Measurements from ENCODE around the gene LRIG3. TPM values are rescaled to one million over a fixed set of nuclear protein-coding genes. Genes with fewer than 3 reads are reported as not detected.
"Not testable (repeated sequence)": the region's sequence is repeated elsewhere in the genome, so short reads cannot be mapped to it uniquely, and the experiment has no call there.

LRIG3 gene
- total RNA-seq, 2 experiments from 2014 or later, result 0.19 TPM; not detected in 1

- intact Hi-C loops (cut with micrococcal nuclease), result no loop called here
- Mint-ChIP-seq H3K4me1 (ENCODE audit: low read depth) (peaks cover 6% of the 10 kb centered on the region), H3K36me3 (no peaks in the 10 kb centered on the region), H3K27me3 (peaks cover 23% of the 10 kb centered on the region), H3K9me3 (peaks cover 2% of the 10 kb centered on the region), H3K27ac (no peak overlapping the region), H3K4me3 (no peak overlapping the region)
- no peak for DNase-seq
- ChIA-PET CTCF (no interaction called here), POLR2A (no interaction called here)
Measured at GRCh38 chr12:58915634-58916033, 4.7 kb downstream of the LRIG3 start.

DNA sequence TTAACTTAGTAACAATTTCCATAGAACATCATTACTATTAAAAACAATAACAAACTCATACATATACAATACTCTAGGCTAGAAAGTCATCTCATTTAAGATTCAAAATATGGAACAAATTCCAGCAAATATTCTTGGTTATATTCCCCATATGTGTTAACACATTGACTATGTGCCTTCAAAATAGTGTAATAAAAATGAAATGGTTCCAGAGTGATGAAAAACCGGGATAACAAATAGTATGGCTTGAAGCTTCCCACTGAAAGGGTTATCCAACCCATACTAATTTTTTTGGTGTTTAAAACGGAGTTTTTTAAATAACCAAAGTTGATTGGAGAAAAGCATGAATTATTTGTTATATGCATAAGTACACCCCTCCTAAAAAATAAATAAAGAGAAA, 5.3 kb downstream of the LRIG3 start:
- ChIA-PET CTCF (no interaction called here), POLR2A (no interaction called here)
- no peaks in the 10 kb centered on the region for H3K36me3 Mint-ChIP-seq
- H3K4me3 Mint-ChIP-seq, result no peak overlapping the region
- H3K4me1 Mint-ChIP-seq (ENCODE audit: low read depth), result peaks cover 4% of the 10 kb centered on the region
- no peak for DNase-seq
- intact Hi-C loops (cut with micrococcal nuclease), result no loop called here
- H3K27me3 Mint-ChIP-seq, result peaks cover 18% of the 10 kb centered on the region
- no peak overlapping the region for H3K27ac Mint-ChIP-seq
- peaks cover 2% of the 10 kb centered on the region for H3K9me3 Mint-ChIP-seq

DNA sequence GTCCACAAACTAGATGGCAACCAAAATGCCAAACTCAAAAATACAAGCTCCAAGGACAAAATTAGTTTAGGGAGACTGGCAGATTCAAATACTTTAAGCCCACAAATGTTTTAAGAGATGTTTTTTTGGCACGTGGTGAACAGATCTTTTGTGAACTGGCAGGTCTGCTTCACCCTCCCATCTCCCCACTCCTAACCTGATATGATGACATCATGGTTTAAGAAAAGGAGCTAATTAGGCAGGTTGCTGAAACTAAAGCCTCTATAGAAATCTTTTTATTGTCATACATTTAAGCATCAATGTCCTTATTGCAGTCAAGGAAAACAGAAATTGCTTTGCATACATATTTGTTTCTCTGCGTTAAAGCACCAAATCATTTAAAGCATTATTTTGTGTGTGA, 5.8 kb downstream of the LRIG3 start:
- intact Hi-C loops (cut with micrococcal nuclease), result no loop called here
- Mint-ChIP-seq H3K9me3 (peaks cover 2% of the 10 kb centered on the region), H3K36me3 (no peaks in the 10 kb centered on the region), H3K4me3 (no peak overlapping the region), H3K27ac (no peak overlapping the region), H3K27me3 (peaks cover 17% of the 10 kb centered on the region), H3K4me1 (ENCODE audit: low read depth) (peaks cover 2% of the 10 kb centered on the region)
- DNase-seq, result no peak
- CTCF ChIA-PET, result no interaction called here
- POLR2A ChIA-PET, result no interaction called here

DNA sequence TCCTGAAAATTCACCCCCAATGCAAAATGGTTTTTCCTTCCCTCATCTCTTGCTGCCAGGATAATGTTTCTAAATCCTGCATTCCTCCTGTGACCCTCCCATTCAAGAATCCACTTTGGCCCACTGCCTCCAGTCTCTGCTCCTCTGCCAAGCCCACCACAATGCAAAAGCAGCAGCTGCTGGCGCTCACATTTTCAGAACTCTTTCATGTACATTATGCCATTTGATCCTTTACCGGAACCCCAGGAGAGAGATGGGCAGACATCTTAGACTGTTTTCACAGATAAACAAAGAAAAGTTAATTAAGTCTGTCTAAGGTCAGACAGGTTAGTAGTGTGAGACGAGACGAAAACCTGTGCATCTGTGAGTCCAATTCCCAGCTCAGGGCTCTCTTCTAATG, 12.9 kb downstream of the LRIG3 start:
- H3K27me3 Mint-ChIP-seq, result no peaks in the 10 kb centered on the region
- no peaks in the 10 kb centered on the region for H3K9me3 Mint-ChIP-seq
- H3K36me3 Mint-ChIP-seq, result no peaks in the 10 kb centered on the region
- H3K27ac Mint-ChIP-seq, result no peak overlapping the region
- CTCF ChIA-PET, result no interaction called here
- no peak overlapping the region for H3K4me3 Mint-ChIP-seq
- DNase-seq, result no peak
- no peaks in the 10 kb centered on the region for H3K4me1 Mint-ChIP-seq (ENCODE audit: low read depth)
- POLR2A ChIA-PET, result no interaction called here
- intact Hi-C loops (cut with micrococcal nuclease), result no loop called here

GRCh38 chr12:58906917-58907316, 13.4 kb downstream of the LRIG3 start:
- POLR2A ChIA-PET, result no interaction called here
- no peaks in the 10 kb centered on the region for H3K4me1 Mint-ChIP-seq (ENCODE audit: low read depth)
- H3K36me3 Mint-ChIP-seq, result no peaks in the 10 kb centered on the region
- no peak overlapping the region for H3K27ac Mint-ChIP-seq
- no peaks in the 10 kb centered on the region for H3K27me3 Mint-ChIP-seq
- intact Hi-C loops (cut with micrococcal nuclease), result no loop called here
- CTCF ChIA-PET, result no interaction called here
- no peak for DNase-seq
- H3K9me3 Mint-ChIP-seq, result no peaks in the 10 kb centered on the region
- H3K4me3 Mint-ChIP-seq, result no peak overlapping the region

GRCh38 chr12:58905422-58905821, 14.9 kb downstream of the LRIG3 start:
- CTCF ChIA-PET, result no interaction called here
- Mint-ChIP-seq H3K27ac (no peak overlapping the region), H3K4me3 (no peak overlapping the region), H3K9me3 (no peaks in the 10 kb centered on the region), H3K36me3 (no peaks in the 10 kb centered on the region), H3K27me3 (no peaks in the 10 kb centered on the region), H3K4me1 (ENCODE audit: low read depth) (no peaks in the 10 kb centered on the region)
- DNase-seq, result no peak
- intact Hi-C loops (cut with micrococcal nuclease), result no loop called here
- POLR2A ChIA-PET, result no interaction called here

DNA sequence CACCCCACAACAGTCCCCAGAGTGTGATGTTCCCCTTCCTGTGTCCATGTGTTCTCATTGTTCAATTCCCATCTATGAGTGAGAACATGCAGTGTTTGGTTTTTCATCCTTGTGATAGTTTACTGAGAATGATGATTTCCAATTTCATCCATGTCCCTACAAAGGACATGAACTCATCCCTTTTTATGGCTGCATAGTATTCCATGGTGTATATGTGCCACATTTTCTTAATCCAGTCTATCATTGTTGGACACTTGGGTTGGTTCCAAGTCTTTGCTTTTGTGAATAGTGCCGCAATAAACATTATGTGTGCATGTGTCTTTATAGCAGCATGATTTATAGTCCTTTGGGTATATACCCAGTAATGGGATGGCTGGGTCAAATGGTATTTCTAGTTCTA, 17.6 kb downstream of the LRIG3 start:
- intact Hi-C loops (cut with micrococcal nuclease); H3K36me3 Mint-ChIP-seq; POLR2A ChIA-PET; H3K4me1 Mint-ChIP-seq (ENCODE audit: low read depth); DNase-seq; H3K27me3 Mint-ChIP-seq; H3K4me3 Mint-ChIP-seq; H3K9me3 Mint-ChIP-seq; H3K27ac Mint-ChIP-seq; CTCF ChIA-PET: not testable (repeated sequence)

GRCh38 chr12:58901664-58902063, 18.6 kb downstream of the LRIG3 start:
- intact Hi-C loops (cut with micrococcal nuclease), result no loop called here
- CTCF ChIA-PET, result interaction anchor here (0.7 kb wide), 1 partner anchor 240 kb away, joined by 3 read pairs; no protein-coding TSS in a partner anchor
- H3K36me3 Mint-ChIP-seq, result no peaks in the 10 kb centered on the region
- POLR2A ChIA-PET, result no interaction called here
- H3K4me1 Mint-ChIP-seq (ENCODE audit: low read depth), result no peaks in the 10 kb centered on the region
- no peaks in the 10 kb centered on the region for H3K9me3 Mint-ChIP-seq
- no peak for DNase-seq
- no peaks in the 10 kb centered on the region for H3K27me3 Mint-ChIP-seq
- H3K4me3 Mint-ChIP-seq, result no peak overlapping the region
- H3K27ac Mint-ChIP-seq, result no peak overlapping the region

DNA sequence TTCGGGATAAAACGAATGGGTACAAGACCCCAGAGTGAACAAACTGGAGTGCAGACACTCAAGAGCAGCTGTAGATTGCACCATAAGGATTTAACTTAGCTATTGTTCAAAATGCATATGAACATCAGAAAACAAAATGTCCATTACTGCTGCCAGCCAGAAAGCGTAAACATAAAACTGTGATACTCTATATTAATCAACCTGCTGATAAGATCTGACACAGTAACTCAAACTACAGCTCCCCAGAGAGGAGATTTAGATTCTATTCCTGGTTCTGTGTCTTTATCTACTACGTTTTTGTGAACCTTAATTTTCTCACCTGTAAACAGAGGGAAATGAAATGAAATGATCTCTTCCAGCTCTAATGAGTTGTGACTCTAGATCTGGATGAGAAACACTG, 22.3 kb downstream of the LRIG3 start:
- intact Hi-C loops (cut with micrococcal nuclease), result no loop called here
- POLR2A ChIA-PET, result no interaction called here
- no peak for DNase-seq
- H3K9me3 Mint-ChIP-seq, result no peaks in the 10 kb centered on the region
- H3K4me3 Mint-ChIP-seq, result no peak overlapping the region
- H3K4me1 Mint-ChIP-seq (ENCODE audit: low read depth), result no peaks in the 10 kb centered on the region
- H3K36me3 Mint-ChIP-seq, result no peaks in the 10 kb centered on the region
- H3K27ac Mint-ChIP-seq, result no peak overlapping the region
- CTCF ChIA-PET, result no interaction called here
- H3K27me3 Mint-ChIP-seq, result no peaks in the 10 kb centered on the region

DNA sequence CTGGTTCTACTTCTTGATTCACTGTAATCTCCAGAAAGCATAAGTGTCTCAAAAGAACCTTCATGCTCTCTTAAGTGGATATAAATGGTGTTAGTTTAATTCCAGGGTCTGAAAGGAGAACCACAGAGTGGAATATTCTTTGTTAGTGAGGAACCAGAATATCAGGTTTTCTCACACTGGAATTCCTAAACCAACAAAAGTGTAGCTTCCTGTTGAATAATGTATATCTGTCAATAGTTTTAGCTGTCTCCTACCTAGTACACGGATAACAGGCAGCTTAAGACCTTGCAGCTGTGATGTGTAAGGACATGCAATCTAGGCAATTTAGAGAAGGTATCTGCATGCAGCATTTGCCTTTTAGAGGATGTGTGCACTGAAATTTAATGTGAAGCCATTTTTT, 24.0 kb downstream of the LRIG3 start:
- no peaks in the 10 kb centered on the region for H3K9me3 Mint-ChIP-seq
- H3K27ac Mint-ChIP-seq, result no peak overlapping the region
- no peaks in the 10 kb centered on the region for H3K4me1 Mint-ChIP-seq (ENCODE audit: low read depth)
- intact Hi-C loops (cut with micrococcal nuclease), result no loop called here
- no peak overlapping the region for H3K4me3 Mint-ChIP-seq
- ChIA-PET POLR2A (no interaction called here), CTCF (no interaction called here)
- DNase-seq, result no peak
- H3K36me3 Mint-ChIP-seq, result no peaks in the 10 kb centered on the region
- H3K27me3 Mint-ChIP-seq, result no peaks in the 10 kb centered on the region

GRCh38 chr12:58895053-58895452, 25.3 kb downstream of the LRIG3 start:
- POLR2A ChIA-PET, result no interaction called here
- Mint-ChIP-seq H3K4me3 (no peak overlapping the region), H3K27ac (no peak overlapping the region), H3K36me3 (no peaks in the 10 kb centered on the region), H3K27me3 (no peaks in the 10 kb centered on the region), H3K9me3 (no peaks in the 10 kb centered on the region), H3K4me1 (ENCODE audit: low read depth) (no peaks in the 10 kb centered on the region)
- DNase-seq, result no peak
- intact Hi-C loops (cut with micrococcal nuclease), result no loop called here
- CTCF ChIA-PET, result no interaction called here

GRCh38 chr12:58894040-58894439, 26.3 kb downstream of the LRIG3 start:
- intact Hi-C loops (cut with micrococcal nuclease), result no loop called here
- Mint-ChIP-seq H3K4me3 (no peak overlapping the region), H3K9me3 (no peaks in the 10 kb centered on the region), H3K27ac (no peak overlapping the region), H3K36me3 (no peaks in the 10 kb centered on the region), H3K4me1 (ENCODE audit: low read depth) (no peaks in the 10 kb centered on the region), H3K27me3 (no peaks in the 10 kb centered on the region)
- CTCF ChIA-PET, result no interaction called here
- POLR2A ChIA-PET, result no interaction called here
- no peak for DNase-seq

DNA sequence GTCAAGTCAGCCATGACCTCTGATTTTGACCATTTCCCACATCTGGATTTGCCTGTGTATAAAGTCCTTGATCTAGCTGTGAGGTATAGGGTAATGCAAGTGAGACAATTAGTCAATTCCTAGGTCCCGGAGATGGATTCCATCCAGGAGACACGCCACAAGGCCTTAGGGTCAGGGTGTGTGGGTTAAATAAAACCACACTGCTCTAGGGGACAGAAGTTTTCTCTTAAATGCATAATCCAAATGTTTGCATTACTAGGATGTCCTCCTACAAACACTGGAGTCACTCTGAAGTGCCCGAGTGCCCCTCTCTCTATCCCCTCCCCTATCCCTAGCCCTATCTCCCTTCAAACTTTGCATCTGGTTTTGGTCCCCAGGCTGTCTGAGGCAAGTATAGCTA, 26.8 kb downstream of the LRIG3 start:
- no peak overlapping the region for H3K4me3 Mint-ChIP-seq
- DNase-seq, result no peak
- H3K4me1 Mint-ChIP-seq (ENCODE audit: low read depth), result no peaks in the 10 kb centered on the region
- ChIA-PET CTCF (no interaction called here), POLR2A (no interaction called here)
- H3K36me3 Mint-ChIP-seq, result no peaks in the 10 kb centered on the region
- no peaks in the 10 kb centered on the region for H3K9me3 Mint-ChIP-seq
- no peaks in the 10 kb centered on the region for H3K27me3 Mint-ChIP-seq
- H3K27ac Mint-ChIP-seq, result no peak overlapping the region
- intact Hi-C loops (cut with micrococcal nuclease), result no loop called here

- Mint-ChIP-seq H3K4me1 (ENCODE audit: low read depth) (no peaks in the 10 kb centered on the region), H3K27me3 (no peaks in the 10 kb centered on the region), H3K4me3 (no peak overlapping the region), H3K36me3 (no peaks in the 10 kb centered on the region), H3K9me3 (no peaks in the 10 kb centered on the region), H3K27ac (no peak overlapping the region)
- CTCF ChIA-PET, result no interaction called here
- POLR2A ChIA-PET, result no interaction called here
- DNase-seq, result no peak
- intact Hi-C loops (cut with micrococcal nuclease), result no loop called here
Measured at GRCh38 chr12:58889557-58889956, 30.7 kb downstream of the LRIG3 start.
